GM23338 (cell line): ENCODE measurements around the gene PRKCH. TPM values are rescaled to one million over a fixed set of nuclear protein-coding genes. Genes with fewer than 3 reads are reported as not detected.
A peak's percentile ranks its signal among the peaks of the same experiment; 100 is the strongest.

Experiments used
- ATAC-seq: fragments of 200-7000 bp; cut with Tn5 transposase; 3 replicates; pipeline ENCODE4 v1.9.1; 2020
- DNase-seq: peaks from one replicate; pipeline ENCODE4 v3.0.0-alpha.2; 2015; ENCODE audit warnings: low spot score
- H2AFZ ChIP-seq: fragments of 200-600 bp; sonication (generic); 2 replicates; pipeline ENCODE4 v1.8.0; 2016; ENCODE audit warnings: antibody characterized with exemption, mild to moderate bottlenecking, moderate library complexity
- H3F3A ChIP-seq: fragments of 200-600 bp; sonication (generic); replicated peaks from 2 replicates; pipeline ENCODE4 v1.8.0; 2017; ENCODE audit warnings: antibody characterized with exemption, mixed run types, low read depth
- H3K27ac ChIP-seq: fragments of 200-600 bp; sonication (generic); 2 replicates; pipeline ENCODE4 v1.6.1; 2016; ENCODE audit warnings: low read depth
- H3K27me3 ChIP-seq: fragments of 200-600 bp; sonication (generic); 2 replicates; pipeline ENCODE4 v1.8.0; 2016; ENCODE audit warnings: mild to moderate bottlenecking, mixed run types, moderate library complexity; ENCODE audit not compliant: insufficient read depth
- H3K36me3 ChIP-seq: fragments of 200-600 bp; sonication (generic); 2 replicates; pipeline ENCODE4 v1.8.0; 2016; ENCODE audit warnings: mild to moderate bottlenecking; ENCODE audit not compliant: insufficient read depth
- H3K4me1 ChIP-seq: fragments of 200-600 bp; sonication (generic); 2 replicates; pipeline ENCODE4 v1.8.0; 2016; ENCODE audit warnings: mild to moderate bottlenecking, moderate library complexity; ENCODE audit not compliant: insufficient read depth
- H3K4me2 ChIP-seq: fragments of 200-600 bp; sonication (generic); 2 replicates; pipeline ENCODE4 v1.7.1; 2017; ENCODE audit warnings: mixed run types
- H3K4me3 ChIP-seq: fragments of 200-600 bp; sonication (generic); 2 replicates; pipeline ENCODE4 v1.6.1; 2016; ENCODE audit warnings: mixed run types
- H3K79me2 ChIP-seq: fragments of 200-600 bp; sonication (generic); replicated peaks from 2 replicates; pipeline ENCODE4 v1.8.0; 2017; ENCODE audit warnings: mild to moderate bottlenecking; ENCODE audit not compliant: insufficient read depth
- H3K9me2 ChIP-seq: fragments of 200-600 bp; sonication (generic); 2 replicates; pipeline ENCODE4 v1.8.0; 2017; ENCODE audit not compliant: insufficient read depth
- H4K20me1 ChIP-seq: fragments of 200-600 bp; sonication (generic); replicated peaks from 2 replicates; pipeline ENCODE4 v1.8.0; 2017; ENCODE audit warnings: mild to moderate bottlenecking; ENCODE audit not compliant: insufficient read depth
- H3K27ac Mint-ChIP-seq: 2 replicates; pipeline ENCODE4 v1.8.0; 2020; ENCODE audit warnings: inconsistent platforms, mild to moderate bottlenecking, moderate library complexity, mixed read lengths
- H3K27me3 Mint-ChIP-seq: 3 replicates; pipeline ENCODE4 v1.8.0; 2022; ENCODE audit warnings: low read depth, mild to moderate bottlenecking, moderate library complexity, mixed read lengths, inconsistent platforms; ENCODE audit not compliant: insufficient read depth, poor library complexity
- H3K36me3 Mint-ChIP-seq: 3 replicates; pipeline ENCODE4 v1.8.0; 2021; ENCODE audit warnings: low read depth, mild to moderate bottlenecking, inconsistent platforms, moderate library complexity, mixed read lengths
- H3K4me1 Mint-ChIP-seq: 3 replicates; pipeline ENCODE4 v1.8.0; 2020; ENCODE audit warnings: mild to moderate bottlenecking, inconsistent platforms, mixed read lengths
- H3K4me3 Mint-ChIP-seq: 3 replicates; pipeline ENCODE4 v1.8.0; 2021; ENCODE audit warnings: moderate library complexity, mild to moderate bottlenecking, inconsistent platforms, mixed read lengths
- H3K9me3 Mint-ChIP-seq: 3 replicates; pipeline ENCODE4 v1.8.0; 2020; ENCODE audit warnings: moderate library complexity, mild to moderate bottlenecking, inconsistent platforms, mixed read lengths
- CTCF ChIP-seq, 2 experiments: fragments of 200-600 bp in 1 of 2; sonication (generic) in 1 of 2; conservative IDR thresholded peaks; 2 replicates each; pipeline versions ENCODE4 v1.5.1 to v1.6.1; 2016 to 2017; ENCODE audit warnings: antibody characterized with exemption in 2 of 2, low read depth in 2 of 2, mild to moderate bottlenecking in 2 of 2, moderate library complexity in 1 of 2
- ETS1 ChIP-seq: IDR thresholded peaks from 2 replicates; pipeline ENCODE4 v1.6.1; 2016; ENCODE audit warnings: antibody characterized with exemption
- EZH2 ChIP-seq: fragments of 200-600 bp; sonication (generic); IDR thresholded peaks from one replicate; pipeline ENCODE4 v1.8.0; 2017; ENCODE audit warnings: antibody characterized with exemption, mild to moderate bottlenecking, low read depth; ENCODE audit not compliant: unreplicated experiment
- EZH2phosphoT487 ChIP-seq: fragments of 200-600 bp; sonication (generic); IDR thresholded peaks from one replicate; pipeline ENCODE4 v1.8.1; 2018; ENCODE audit warnings: antibody characterized with exemption; ENCODE audit not compliant: unreplicated experiment
- JUNB ChIP-seq: IDR thresholded peaks from one replicate; pipeline ENCODE4 v1.6.1; 2016; ENCODE audit warnings: antibody characterized with exemption; ENCODE audit not compliant: unreplicated experiment
- NANOG ChIP-seq: IDR thresholded peaks from 2 replicates; pipeline ENCODE4 v1.6.1; 2016; ENCODE audit warnings: antibody characterized with exemption, borderline replicate concordance
- STAT1 ChIP-seq: IDR thresholded peaks from one replicate; pipeline ENCODE4 v1.6.1; 2016; ENCODE audit warnings: antibody characterized with exemption; ENCODE audit not compliant: unreplicated experiment
- ZNF331 ChIP-seq: fragments of 250-450 bp; sonication (Bioruptor Pico); IDR thresholded peaks from 2 replicates; pipeline ENCODE4 v1.5.0; 2020; ENCODE audit warnings: low read depth, mild to moderate bottlenecking, moderate library complexity
- ZNF462 ChIP-seq: fragments of 250-450 bp; sonication (Bioruptor Pico); IDR thresholded peaks from 2 replicates; pipeline ENCODE4 v1.5.0; 2020; ENCODE audit warnings: mild to moderate bottlenecking, moderate library complexity
- polyA plus RNA-seq: library from polyadenylated mRNA; unstranded; fragments of >200 nt; fragmentation: Nextera tagmentation; extraction: Ambion mirVana; gene quantifications from 2 replicates; pipeline ENCODE4 v1.2.1, GENCODE V29; 2016
- total RNA-seq: library from RNA; depleted of rRNA; stranded (reverse); fragments of >200 nt; shearing (Covaris generic); gene quantifications from 2 replicates; pipeline ENCODE4 v1.2.3, GENCODE V29; 2014

The PRKCH gene
- total and polyA plus RNA-seq, 2 experiments from 2014 or later, result 5.4 to 10.1 TPM

GRCh38 chr14:61532123-61532505 is 210.7 kb downstream of the PRKCH start (continued):
- TF ChIP-seq ETS1 (no peak), JUNB (no peak), EZH2phosphoT487 (no peak), EZH2 (no peak), ZNF462 (CRISPR knock-in tag) (no peak)

GRCh38 chr14:61532763-61533162 is 211.4 kb downstream of the PRKCH start:
- H2AFZ ChIP-seq, result no peak overlapping the region
- no peaks in the 10 kb centered on the region for H3K9me3 Mint-ChIP-seq
- no peaks in the 10 kb centered on the region for H3K9me2 ChIP-seq
- no peak overlapping the region for H3K4me3 Mint-ChIP-seq
- no peaks in the 10 kb centered on the region for H3K79me2 ChIP-seq
- H3K4me3 ChIP-seq, result no peak overlapping the region
- peaks cover 19% of the 10 kb centered on the region for H3K4me1 Mint-ChIP-seq
- H3F3A ChIP-seq, result no peaks in the 10 kb centered on the region
- H3K27me3 ChIP-seq, result no peaks in the 10 kb centered on the region
- no peaks in the 10 kb centered on the region for H4K20me1 ChIP-seq
- no peaks in the 10 kb centered on the region for H3K36me3 Mint-ChIP-seq
- no peak overlapping the region; the same call in 1 of the 2 replicates for H3K27ac Mint-ChIP-seq
- H3K27me3 Mint-ChIP-seq, result peaks cover 11% of the 10 kb centered on the region
- H3K4me1 ChIP-seq, result peaks cover 9% of the 10 kb centered on the region
- H3K36me3 ChIP-seq, result no peaks in the 10 kb centered on the region
- peak overlapping the region; percentile 20; the same call in 1 of the 2 replicates for H3K27ac ChIP-seq
- no peak overlapping the region for H3K4me2 ChIP-seq
- no peak for ATAC-seq
- DNase-seq, result no peak
- TF ChIP-seq NANOG, result no peak
- no peak for TF ChIP-seq CTCF (conservative IDR thresholded peaks at IDR 0.05; ENCODE audit: low read depth in 2 of 2)
- TF ChIP-seq EZH2, result no peak
- TF ChIP-seq STAT1, result no peak
- TF ChIP-seq ETS1, result no peak
- TF ChIP-seq ZNF331, result no peak
